Esophagus muscularis mucosa (tissue), 4 donors: ENCODE results near the gene NRCAM.

Experiments used
- EP300 ChIP-seq: sonication (generic); formaldehyde crosslinking; IDR thresholded peaks from one replicate; pipeline ENCODE4 v1.6.1; 2017; ENCODE audit warnings: antibody characterized with exemption
- POLR2A ChIP-seq: fragments of 450-650 bp; IDR thresholded peaks from one replicate; pipeline ENCODE4 v1.6.1; 2017; ENCODE audit warnings: antibody characterized with exemption, moderate library complexity, mild to moderate bottlenecking, low read depth
- POLR2AphosphoS5 ChIP-seq, 2 donors: sonication (generic); formaldehyde crosslinking; IDR thresholded peaks; one replicate each; pipeline ENCODE4 v1.6.1; 2017; ENCODE audit warnings: antibody characterized with exemption in 2 of 2
- TF ChIP-seq, protein P1 (sequence below), 3 experiments: fragments of 200-600 bp in 2 of 3; fragments of 450-650 bp in 1 of 3; sonication (generic) in 2 of 3; IDR thresholded peaks; one replicate each; pipeline ENCODE4 v1.5.1; 2017 to 2019; ENCODE audit warnings: antibody characterized with exemption in 3 of 3, mild to moderate bottlenecking in 2 of 3, moderate library complexity in 1 of 3

DNA sequence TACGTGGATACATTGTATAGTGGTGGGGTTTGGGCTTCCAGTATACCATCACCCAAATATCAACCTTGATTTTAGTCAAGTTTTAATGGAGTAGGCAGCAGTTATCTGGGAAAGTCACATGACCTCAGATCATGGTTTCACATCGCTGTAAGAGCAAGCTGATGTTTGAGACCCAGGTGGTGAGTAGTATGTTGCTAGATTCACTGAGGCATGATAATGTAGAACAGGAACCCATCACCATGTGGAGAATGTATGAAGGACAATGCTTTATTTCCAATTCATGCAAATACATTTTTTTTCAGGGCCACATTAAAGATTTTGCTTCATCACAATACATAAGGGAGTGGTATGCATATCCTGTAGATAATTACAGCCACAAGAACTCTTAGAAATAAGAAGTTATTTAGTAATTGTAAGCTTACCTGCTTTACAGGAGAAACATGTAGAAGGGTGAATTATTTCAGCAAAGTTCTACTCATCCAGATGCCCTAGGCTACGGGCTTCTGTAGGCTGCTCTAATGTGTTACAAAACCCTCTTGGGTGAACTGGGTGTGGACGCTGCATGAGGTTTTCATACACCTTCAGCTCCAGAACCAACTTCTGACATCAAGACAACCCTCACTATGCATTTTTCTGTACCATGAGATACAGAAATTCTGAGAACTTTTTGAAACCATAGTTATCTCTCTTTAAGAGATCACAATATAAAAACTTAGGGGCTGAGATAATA is 298.5 kb downstream of the NRCAM start:
- TF ChIP-seq EP300 = no peak
- TF ChIP-seq, protein P1, sequence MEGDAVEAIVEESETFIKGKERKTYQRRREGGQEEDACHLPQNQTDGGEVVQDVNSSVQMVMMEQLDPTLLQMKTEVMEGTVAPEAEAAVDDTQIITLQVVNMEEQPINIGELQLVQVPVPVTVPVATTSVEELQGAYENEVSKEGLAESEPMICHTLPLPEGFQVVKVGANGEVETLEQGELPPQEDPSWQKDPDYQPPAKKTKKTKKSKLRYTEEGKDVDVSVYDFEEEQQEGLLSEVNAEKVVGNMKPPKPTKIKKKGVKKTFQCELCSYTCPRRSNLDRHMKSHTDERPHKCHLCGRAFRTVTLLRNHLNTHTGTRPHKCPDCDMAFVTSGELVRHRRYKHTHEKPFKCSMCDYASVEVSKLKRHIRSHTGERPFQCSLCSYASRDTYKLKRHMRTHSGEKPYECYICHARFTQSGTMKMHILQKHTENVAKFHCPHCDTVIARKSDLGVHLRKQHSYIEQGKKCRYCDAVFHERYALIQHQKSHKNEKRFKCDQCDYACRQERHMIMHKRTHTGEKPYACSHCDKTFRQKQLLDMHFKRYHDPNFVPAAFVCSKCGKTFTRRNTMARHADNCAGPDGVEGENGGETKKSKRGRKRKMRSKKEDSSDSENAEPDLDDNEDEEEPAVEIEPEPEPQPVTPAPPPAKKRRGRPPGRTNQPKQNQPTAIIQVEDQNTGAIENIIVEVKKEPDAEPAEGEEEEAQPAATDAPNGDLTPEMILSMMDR (IDR thresholded peaks at IDR 0.05) = no peak
- TF ChIP-seq POLR2A = no peak
- no peak for TF ChIP-seq POLR2AphosphoS5 (IDR thresholded peaks at IDR 0.05)
